Body of pancreas (tissue), 4 donors: ENCODE data around the gene KRT83.
"Not testable (repeated sequence)": the region's sequence is repeated elsewhere in the genome, so short reads cannot be mapped to it uniquely, and the experiment has no call there.

ENCODE experiments used
- CTCF ChIP-seq, 7 experiments: fragments of 450-650 bp in 4 of 7; fragments of 200-600 bp in 3 of 7; sonication (generic) in 3 of 7; IDR thresholded peaks; one replicate each; pipeline ENCODE4 v1.5.1; 2016 to 2019; ENCODE audit warnings: antibody characterized with exemption in 7 of 7
- POLR2A ChIP-seq, 3 donors: fragments of 450-650 bp; IDR thresholded peaks; one replicate each; pipeline ENCODE4 v1.6.1; 2016; ENCODE audit warnings: antibody characterized with exemption in 3 of 3, mild to moderate bottlenecking in 2 of 3

GRCh38 chr12:52315721-52316120, 5.5 kb downstream of the KRT83 start:
- peak in 4 of 7 experiments; percentile 11 to 21 (median 14) for TF ChIP-seq CTCF (IDR thresholded peaks at IDR 0.05)
- not testable (repeated sequence) for TF ChIP-seq POLR2A (IDR thresholded peaks at IDR 0.05)
